T47D (cell line): ENCODE data around the gene ANKIB1.
A peak's percentile ranks its signal among the peaks of the same experiment; 100 is the strongest.
"Not testable (repeated sequence)": the region's sequence is repeated elsewhere in the genome, so short reads cannot be mapped to it uniquely, and the experiment has no call there.

Source experiments
- DNase-seq, 2 experiments: peaks; one replicate each; pipeline versions ENCODE4 v3.0.0 to v3.0.0-alpha.2; 2011 to 2012; ENCODE audit warnings: low read depth in 1 of 2, low spot score in 1 of 2
- JUND ChIP-seq: IDR thresholded peaks from 2 replicates; pipeline ENCODE4 v1.6.1; 2012; ENCODE audit warnings: low read depth
- in situ Hi-C: cut with HindIII; loops from 2 replicates; pipeline ENCODE4 v1.10.0; 2016; ENCODE audit warnings: low sequenced_read_pairs, low pct_unique_long_range_greater_than_20kb

Gene ANKIB1

DNA sequence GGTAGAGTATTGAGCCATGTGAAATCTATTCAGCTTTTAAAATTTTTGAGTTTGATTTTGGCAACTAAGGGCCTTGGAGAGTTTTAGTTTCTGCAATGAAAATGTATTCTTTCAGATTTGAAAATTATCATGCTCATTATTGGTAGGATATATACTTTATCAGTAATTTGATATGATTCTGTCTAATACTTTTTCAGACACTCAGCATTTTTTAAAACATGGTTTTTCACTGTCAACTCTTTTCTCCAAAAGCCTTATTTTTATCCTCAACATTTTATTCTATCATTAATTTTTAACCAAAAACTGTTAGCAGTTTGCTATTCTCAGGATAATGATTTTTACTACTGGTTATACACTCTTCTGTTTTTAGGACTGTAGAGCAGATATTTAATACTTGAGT lies 4.8 kb downstream of the ANKIB1 start:
- TF ChIP-seq JUND = no peak
- in situ Hi-C loops = no loop called here
- no peak for DNase-seq

DNA sequence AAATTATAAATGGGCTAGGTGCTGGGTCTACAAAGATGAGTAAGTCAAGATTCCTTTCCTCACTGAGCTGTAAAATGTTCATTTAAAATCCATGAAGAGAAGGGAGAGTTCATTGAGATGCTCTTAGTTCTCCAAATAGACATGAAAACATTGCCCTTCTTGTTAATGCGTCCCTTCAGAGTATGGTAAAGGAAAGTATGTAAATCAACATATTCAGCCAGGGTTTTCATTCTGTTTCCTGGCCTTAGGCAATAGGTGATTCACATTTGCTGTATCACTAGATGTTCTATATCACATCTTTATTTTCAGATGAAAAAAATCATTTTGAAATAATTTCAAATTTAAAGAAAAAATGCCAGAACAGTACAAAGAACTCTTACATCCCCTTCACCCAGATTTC lies 5.4 kb downstream of the ANKIB1 start:
- in situ Hi-C loops = no loop called here
- no peak for DNase-seq
- TF ChIP-seq JUND = no peak

DNA sequence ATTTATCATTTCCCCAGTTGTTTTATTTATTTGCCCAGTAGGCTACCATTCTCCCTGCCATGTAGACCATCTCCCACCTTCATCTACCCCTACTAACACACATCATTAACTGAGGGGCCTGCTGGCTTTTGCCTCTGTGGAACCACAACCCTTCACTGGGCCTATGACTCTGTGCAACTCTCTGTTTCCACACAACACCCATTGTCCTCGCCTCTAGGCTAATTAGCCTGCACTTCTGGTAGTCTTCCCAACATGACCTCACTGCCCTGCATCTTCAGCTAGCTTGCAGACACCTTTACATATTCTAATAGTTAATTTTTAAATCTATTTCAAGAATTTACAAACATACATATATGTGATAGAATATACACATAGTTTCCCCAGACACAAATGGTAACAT lies 7.5 kb downstream of the ANKIB1 start:
- no peak for TF ChIP-seq JUND
- DNase-seq = no peak

DNA sequence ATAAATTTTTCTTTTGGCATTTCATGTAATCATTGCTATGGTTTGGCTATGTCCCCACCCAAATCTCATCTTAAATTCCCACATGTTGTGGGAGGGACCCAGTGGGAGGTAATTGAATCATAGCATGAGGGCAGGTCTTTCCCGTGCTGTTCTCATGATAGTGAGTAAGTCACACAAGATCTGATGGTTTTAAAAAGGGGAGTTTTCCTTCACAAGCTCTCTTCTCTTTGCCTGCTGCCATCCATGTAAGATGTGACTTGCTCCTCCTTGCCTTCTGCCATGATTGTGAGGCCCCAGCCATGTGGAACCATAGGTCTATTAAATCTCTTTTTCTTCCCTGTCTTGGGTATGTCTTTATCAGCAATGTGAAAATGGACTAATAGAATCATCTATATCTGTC lies 9.0 kb downstream of the ANKIB1 start:
- in situ Hi-C loops, DNase-seq: not testable (repeated sequence)

More for the DNA sequence above, 7.5 kb downstream of the ANKIB1 start:
- in situ Hi-C loops = no loop called here

DNA sequence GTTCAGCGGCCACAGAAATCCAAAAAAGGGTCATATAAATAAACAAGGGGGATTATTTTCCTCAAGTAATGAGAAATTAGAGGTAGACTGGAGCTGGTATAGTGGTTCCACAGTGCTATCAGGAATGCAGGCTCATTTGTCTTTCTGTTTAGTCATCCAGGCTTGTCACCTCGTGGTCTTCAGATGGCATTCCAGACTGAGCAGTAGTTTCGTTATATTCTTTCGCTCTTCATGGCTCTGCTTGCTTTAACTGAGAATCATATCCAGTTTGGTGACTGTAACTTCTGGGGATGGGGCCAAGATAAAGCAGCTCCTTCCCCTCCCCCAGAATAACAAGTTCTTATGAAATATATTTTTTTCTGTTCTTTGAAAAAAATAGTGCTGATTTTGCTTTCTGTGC lies 9.5 kb downstream of the ANKIB1 start:
- in situ Hi-C loops = no loop called here
- no peak for DNase-seq
- no peak for TF ChIP-seq JUND

- no peak for DNase-seq
- no peak for TF ChIP-seq JUND
- in situ Hi-C loops = no loop called here
Observed at GRCh38 chr7:92259062-92259461, 13.3 kb downstream of the ANKIB1 start.

GRCh38 chr7:92259610-92260247 lies 14.0 kb downstream of the ANKIB1 start:
- no peak for DNase-seq
- in situ Hi-C loops = no loop called here
- no peak for TF ChIP-seq JUND

DNA sequence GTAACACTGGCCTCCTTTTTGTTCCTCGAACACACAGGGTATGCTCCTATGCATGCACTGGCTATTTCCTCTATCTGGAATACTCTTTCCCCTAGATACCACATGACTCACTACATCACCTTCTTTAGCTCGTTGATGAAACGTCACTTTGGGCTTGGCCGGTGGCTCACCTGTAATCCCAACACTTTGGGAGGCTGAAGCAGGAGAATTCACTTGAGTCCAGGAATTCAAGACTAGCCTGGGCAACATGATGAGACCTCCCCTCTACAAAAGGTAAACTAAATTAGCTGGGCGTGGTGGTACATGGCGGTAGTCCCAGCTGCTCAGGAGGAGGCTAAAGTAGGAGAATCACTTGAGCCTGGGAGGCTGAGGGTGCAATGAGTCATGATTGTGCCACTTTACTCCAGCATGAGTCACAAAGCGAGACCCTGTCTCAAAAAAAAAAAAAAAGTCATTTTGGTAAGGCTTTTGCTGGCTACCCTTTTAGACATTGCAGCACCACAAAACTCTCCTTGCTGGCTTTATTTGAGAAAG lies 14.5 kb downstream of the ANKIB1 start:
- in situ Hi-C loops = no loop called here
- no peak for DNase-seq
- no peak for TF ChIP-seq JUND

- in situ Hi-C loops = no loop called here
- no peak for TF ChIP-seq JUND
- DNase-seq = no peak
Observed at GRCh38 chr7:92266415-92267241, 20.9 kb downstream of the ANKIB1 start.

DNA sequence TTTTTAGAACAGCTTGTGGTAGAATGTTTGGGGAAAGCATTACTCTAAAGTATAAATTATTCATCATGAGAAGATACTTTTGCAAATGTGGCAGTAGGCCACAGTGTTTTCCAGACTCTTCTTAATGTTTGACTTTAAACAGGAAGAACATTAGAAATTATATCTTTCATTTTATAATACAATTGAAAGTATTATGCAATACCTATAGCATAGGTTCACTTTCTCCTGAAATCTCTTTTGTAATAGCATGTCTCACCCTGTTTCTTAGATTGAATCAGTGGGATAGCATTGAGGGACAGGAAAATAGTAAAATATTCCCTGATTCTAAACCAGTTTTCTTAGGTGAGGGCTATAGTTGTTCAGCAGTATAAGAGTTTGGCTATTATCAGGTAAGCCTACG lies 23.1 kb downstream of the ANKIB1 start:
- no peak for DNase-seq
- TF ChIP-seq JUND = no peak
- in situ Hi-C loops = no loop called here

- DNase-seq = no peak
- in situ Hi-C loops = no loop called here
- TF ChIP-seq JUND = no peak
Observed at GRCh38 chr7:92275327-92275726, 29.6 kb downstream of the ANKIB1 start.

- DNase-seq = no peak
- TF ChIP-seq JUND = no peak
- in situ Hi-C loops = no loop called here
Observed at GRCh38 chr7:92276460-92276864, 30.7 kb downstream of the ANKIB1 start.

DNA sequence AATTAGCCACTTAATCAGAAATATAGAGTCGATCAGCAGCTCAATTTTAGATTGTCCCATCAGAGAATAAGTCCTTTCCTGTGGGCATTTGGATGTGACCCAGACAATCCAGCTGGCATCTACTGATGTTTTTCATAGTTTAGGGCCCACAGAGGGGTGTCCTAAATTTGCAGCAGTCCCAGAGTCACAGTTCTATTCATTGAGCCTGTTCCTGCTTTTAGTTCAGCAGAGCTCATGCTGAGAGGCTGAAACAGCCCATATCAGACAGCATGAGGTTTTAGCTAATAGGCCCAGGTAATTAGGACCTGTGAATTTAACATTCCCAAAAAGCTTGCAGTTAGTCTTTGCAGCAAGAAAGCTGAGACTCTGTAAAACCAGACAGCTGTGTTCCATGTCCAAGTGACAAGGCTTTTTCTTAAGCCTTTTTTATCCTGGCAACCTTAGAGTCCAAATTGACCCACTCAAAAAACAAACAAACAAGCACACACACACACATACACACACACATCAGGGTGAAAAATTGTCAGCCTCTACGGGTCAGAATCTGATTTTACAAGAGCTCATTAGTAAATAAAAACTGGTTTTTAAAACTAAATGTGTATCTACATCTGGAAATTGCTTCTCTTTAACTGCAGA lies 33.7 kb downstream of the ANKIB1 start:
- in situ Hi-C loops = no loop called here
- peak in 1 of 2 experiments; percentile 6 for DNase-seq
- no peak for TF ChIP-seq JUND
